Activated CD8-positive, alpha-beta T cell treated with anti-CD3 and anti-CD28 coated beads for 36 hours (primary cell): Measurements from ENCODE around the gene PPCDC. TPM values are rescaled to one million over a fixed set of nuclear protein-coding genes. Genes with fewer than 3 reads are reported as not detected.

ENCODE experiments used
- ATAC-seq: fragments of 200-7000 bp; cut with Tn5 transposase; one replicate; pipeline ENCODE4 v1.10.0; 2021; ENCODE audit warnings: mild to moderate bottlenecking, moderate library complexity
- CTCF ChIA-PET: fragments of 350-600 bp; sonication (Branson Sonifier 250); formaldehyde crosslinking; loops from one replicate; lab custom pipeline; 2021; ENCODE audit warnings: antibody characterized with exemption; lab: Charles Lee
- POLR2A ChIA-PET: fragments of 350-600 bp; sonication (Branson Sonifier 250); formaldehyde crosslinking; loops from one replicate; lab custom pipeline; 2021; ENCODE audit warnings: antibody characterized with exemption; lab: Charles Lee
- DNase-seq: peaks from one replicate; pipeline ENCODE4 v3.0.0-alpha.2; 2020
- H3K27ac Mint-ChIP-seq: one replicate; pipeline ENCODE4 v1.8.0; 2021; ENCODE audit warnings: mild to moderate bottlenecking, mixed read lengths
- H3K27me3 Mint-ChIP-seq: one replicate; pipeline ENCODE4 v1.8.0; 2021; ENCODE audit warnings: mixed read lengths
- H3K36me3 Mint-ChIP-seq: one replicate; pipeline ENCODE4 v1.8.0; 2021; ENCODE audit warnings: low read depth, mixed read lengths
- H3K4me1 Mint-ChIP-seq: one replicate; pipeline ENCODE4 v1.8.0; 2021; ENCODE audit warnings: low read depth, mixed read lengths
- H3K4me3 Mint-ChIP-seq: one replicate; pipeline ENCODE4 v1.8.0; 2021; ENCODE audit warnings: mild to moderate bottlenecking, moderate library complexity, mixed read lengths
- H3K9me3 Mint-ChIP-seq: one replicate; pipeline ENCODE4 v1.8.0; 2021; ENCODE audit warnings: mixed read lengths
- CTCF ChIP-seq: fragments of 200-600 bp; IDR thresholded peaks from one replicate; pipeline ENCODE4 v1.8.0; 2022; ENCODE audit warnings: antibody characterized with exemption, mild to moderate bottlenecking
- intact Hi-C: fragments of 100-400 bp; cut with micrococcal nuclease; formaldehyde crosslinking; loops from one replicate; pipeline ENCODE4 v1.10.0; 2022
- total RNA-seq, 2 experiments: library from RNA; stranded (reverse); gene quantifications; one replicate each; pipeline ENCODE4 v1.2.3, GENCODE V29; 2021

The PPCDC gene
- total RNA-seq, 2 experiments from 2014 or later, result 25.7 to 26.6 TPM

GRCh38 chr15:75031848-75032247, 8.5 kb downstream of the PPCDC start:
- peaks cover 44% of the 10 kb centered on the region for H3K4me1 Mint-ChIP-seq
- ATAC-seq (no peak), DNase-seq (no peak)
- intact Hi-C loops, result loop anchor here (2.0 kb wide), 1 partner anchor 173 kb away; no protein-coding TSS in a partner anchor
- ChIA-PET CTCF (interaction anchor here (0.8 to 1.3 kb wide), 4 partner anchors 10 to 172 kb away, joined by 3 to 4 read pairs (median 3); no protein-coding TSS in a partner anchor), POLR2A (no interaction called here)
- no peak overlapping the region for H3K27ac Mint-ChIP-seq
- H3K27me3 Mint-ChIP-seq, result no peaks in the 10 kb centered on the region
- no peak overlapping the region for H3K4me3 Mint-ChIP-seq
- peaks cover 21% of the 10 kb centered on the region for H3K36me3 Mint-ChIP-seq
- no peaks in the 10 kb centered on the region for H3K9me3 Mint-ChIP-seq
- TF ChIP-seq CTCF, result no peak

- ChIA-PET POLR2A (interaction anchor here (0.7 kb wide), 1 partner anchor 172 kb away, joined by 3 read pairs; no protein-coding TSS in a partner anchor), CTCF (interaction anchor here (1.0 to 1.3 kb wide), 3 partner anchors 11 to 171 kb away, joined by 3 to 4 read pairs (median 3); no protein-coding TSS in a partner anchor)
- Mint-ChIP-seq H3K27me3 (no peaks in the 10 kb centered on the region), H3K27ac (no peak overlapping the region), H3K4me1 (peaks cover 44% of the 10 kb centered on the region), H3K36me3 (peaks cover 25% of the 10 kb centered on the region), H3K4me3 (no peak overlapping the region), H3K9me3 (no peaks in the 10 kb centered on the region)
- DNase-seq, result no peak
- intact Hi-C loops, result no loop called here
- TF ChIP-seq CTCF, result no peak
- no peak for ATAC-seq
These were observed 9.0 kb downstream of the PPCDC start for GRCh38 chr15:75032395-75032794.

GRCh38 chr15:75033809-75034208, 10.4 kb downstream of the PPCDC start:
- Mint-ChIP-seq H3K9me3 (no peaks in the 10 kb centered on the region), H3K27me3 (no peaks in the 10 kb centered on the region), H3K4me3 (no peak overlapping the region), H3K4me1 (peaks cover 48% of the 10 kb centered on the region), H3K27ac (no peak overlapping the region), H3K36me3 (peaks cover 32% of the 10 kb centered on the region)
- ATAC-seq (no peak), DNase-seq (peak; percentile 26)
- no peak for TF ChIP-seq CTCF
- ChIA-PET POLR2A (interaction anchor here (1.1 kb wide), 1 partner anchor 182 kb away, joined by 3 read pairs; no protein-coding TSS in a partner anchor), CTCF (interaction anchor here (0.7 to 1.6 kb wide), 3 partner anchors 11 to 170 kb away, joined by 3 to 8 read pairs (median 7); partner anchors contain the start of gene C15orf39)
- intact Hi-C loops, result no loop called here

GRCh38 chr15:75034615-75035014, 11.2 kb downstream of the PPCDC start:
- DNase-seq (no peak), ATAC-seq (no peak)
- CTCF ChIA-PET, result interaction anchor here (0.7 to 1.6 kb wide), 3 partner anchors 10 to 170 kb away, joined by 3 to 8 read pairs (median 7); partner anchors contain the start of gene C15orf39
- H3K9me3 Mint-ChIP-seq, result no peaks in the 10 kb centered on the region
- peaks cover 28% of the 10 kb centered on the region for H3K36me3 Mint-ChIP-seq
- no peak overlapping the region for H3K4me3 Mint-ChIP-seq
- TF ChIP-seq CTCF, result no peak
- no peak overlapping the region for H3K27ac Mint-ChIP-seq
- POLR2A ChIA-PET, result interaction anchor here (1.1 kb wide), 1 partner anchor 181 kb away, joined by 3 read pairs; no protein-coding TSS in a partner anchor
- H3K27me3 Mint-ChIP-seq, result no peaks in the 10 kb centered on the region
- peaks cover 46% of the 10 kb centered on the region for H3K4me1 Mint-ChIP-seq
- intact Hi-C loops, result no loop called here

- ChIA-PET POLR2A (interaction anchor here (0.5 to 1.6 kb wide), 5 partner anchors 11 to 179 kb away, joined by 3 to 5 read pairs (median 3); partner anchors contain the start of gene PPCDC), CTCF (interaction anchor here (2.2 kb wide), 1 partner anchor 165 kb away, joined by 9 read pairs; the partner anchor contains the start of gene C15orf39)
- no peak for DNase-seq
- Mint-ChIP-seq H3K36me3 (peaks cover 21% of the 10 kb centered on the region), H3K4me3 (no peak overlapping the region), H3K27ac (no peak overlapping the region), H3K9me3 (no peaks in the 10 kb centered on the region), H3K27me3 (no peaks in the 10 kb centered on the region), H3K4me1 (peaks cover 38% of the 10 kb centered on the region)
- intact Hi-C loops, result no loop called here
- no peak for TF ChIP-seq CTCF
- ATAC-seq, result no peak
These were observed 12.8 kb downstream of the PPCDC start for GRCh38 chr15:75036212-75036616.
